Measurements from ENCODE around the gene SND1.

- TF ChIP-seq, protein P1, sequence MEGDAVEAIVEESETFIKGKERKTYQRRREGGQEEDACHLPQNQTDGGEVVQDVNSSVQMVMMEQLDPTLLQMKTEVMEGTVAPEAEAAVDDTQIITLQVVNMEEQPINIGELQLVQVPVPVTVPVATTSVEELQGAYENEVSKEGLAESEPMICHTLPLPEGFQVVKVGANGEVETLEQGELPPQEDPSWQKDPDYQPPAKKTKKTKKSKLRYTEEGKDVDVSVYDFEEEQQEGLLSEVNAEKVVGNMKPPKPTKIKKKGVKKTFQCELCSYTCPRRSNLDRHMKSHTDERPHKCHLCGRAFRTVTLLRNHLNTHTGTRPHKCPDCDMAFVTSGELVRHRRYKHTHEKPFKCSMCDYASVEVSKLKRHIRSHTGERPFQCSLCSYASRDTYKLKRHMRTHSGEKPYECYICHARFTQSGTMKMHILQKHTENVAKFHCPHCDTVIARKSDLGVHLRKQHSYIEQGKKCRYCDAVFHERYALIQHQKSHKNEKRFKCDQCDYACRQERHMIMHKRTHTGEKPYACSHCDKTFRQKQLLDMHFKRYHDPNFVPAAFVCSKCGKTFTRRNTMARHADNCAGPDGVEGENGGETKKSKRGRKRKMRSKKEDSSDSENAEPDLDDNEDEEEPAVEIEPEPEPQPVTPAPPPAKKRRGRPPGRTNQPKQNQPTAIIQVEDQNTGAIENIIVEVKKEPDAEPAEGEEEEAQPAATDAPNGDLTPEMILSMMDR (IDR thresholded peaks at IDR 0.05; ENCODE audit: low read length) = no peak
- no peak for TF ChIP-seq EZH2 (IDR thresholded peaks at IDR 0.05; ENCODE audit: borderline replicate concordance, low read length)
Measured at GRCh38 chr7:128040205-128040604, 388.2 kb downstream of the SND1 start.

All from OCI-LY1 (cell line).